ENCODE measurements around the gene GATD1.

GATD1 gene

GRCh38 chr11:776561-777287 is 563 bp downstream of the GATD1 start:
- peak; percentile 42 for DNase-seq

- no peak for DNase-seq
These were observed 1.1 kb downstream of the GATD1 start for GRCh38 chr11:776263-776560.

- no peak for DNase-seq
These were observed 2.3 kb downstream of the GATD1 start for GRCh38 chr11:774873-775592.

GRCh38 chr11:773830-774229 is 3.5 kb downstream of the GATD1 start:
- no peak for DNase-seq

GRCh38 chr11:773425-773824 is 3.9 kb downstream of the GATD1 start:
- DNase-seq = no peak

GRCh38 chr11:772429-773390 is 4.6 kb downstream of the GATD1 start:
- DNase-seq = no peak

- no peak for DNase-seq
These were observed 5.6 kb downstream of the GATD1 start for GRCh38 chr11:771617-772204.

- DNase-seq = no peak
These were observed 6.4 kb downstream of the GATD1 start for GRCh38 chr11:770642-771616.

GRCh38 chr11:769887-770641 is 7.2 kb downstream of the GATD1 start:
- no peak for DNase-seq

GRCh38 chr11:767238-767637 is 10.0 kb downstream of the GATD1 start:
- no peak for DNase-seq

- DNase-seq = no peak
These were observed 10.4 kb downstream of the GATD1 start for GRCh38 chr11:766936-767210.

GRCh38 chr11:766106-766935 is 11.0 kb downstream of the GATD1 start:
- no peak for DNase-seq

GRCh38 chr11:765802-766091 is 11.5 kb downstream of the GATD1 start:
- DNase-seq = no peak

- peak; percentile 44 for DNase-seq
These were observed 12.1 kb downstream of the GATD1 start for GRCh38 chr11:765025-765801.

- DNase-seq = no peak
These were observed 12.8 kb downstream of the GATD1 start for GRCh38 chr11:764322-765024.

GRCh38 chr11:763549-764321 is 13.6 kb downstream of the GATD1 start:
- no peak for DNase-seq

GRCh38 chr11:763073-763463 is 14.2 kb downstream of the GATD1 start:
- DNase-seq = no peak

- DNase-seq = no peak
These were observed 14.7 kb downstream of the GATD1 start for GRCh38 chr11:762421-763072.

All from GDM1 (cell line).